ENCODE data around the gene RBBP8.

Gene RBBP8

GRCh38 chr18:23003289-23003688 is 70.2 kb downstream of the RBBP8 start:
- no peak for DNase-seq

DNA sequence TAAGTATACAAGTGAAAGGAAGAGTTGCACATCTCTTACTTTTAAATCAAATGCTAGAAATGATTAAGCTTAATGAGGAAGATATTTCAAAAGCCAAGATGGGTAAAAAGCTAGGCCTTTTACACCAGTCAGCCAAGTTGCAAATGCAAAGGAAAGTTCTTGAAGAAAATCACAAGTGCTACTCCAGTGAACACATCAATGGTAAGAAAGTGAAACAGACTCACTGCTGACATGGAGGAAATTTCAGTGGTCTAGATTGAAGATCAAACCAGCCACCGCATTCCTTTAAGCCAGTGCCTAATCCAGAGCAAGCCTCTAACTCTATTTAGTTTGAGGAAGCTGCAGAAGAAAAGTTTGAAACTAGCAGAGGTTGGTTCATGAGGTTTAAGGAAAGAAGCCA is 79.1 kb downstream of the RBBP8 start:
- DNase-seq: no peak

DNA sequence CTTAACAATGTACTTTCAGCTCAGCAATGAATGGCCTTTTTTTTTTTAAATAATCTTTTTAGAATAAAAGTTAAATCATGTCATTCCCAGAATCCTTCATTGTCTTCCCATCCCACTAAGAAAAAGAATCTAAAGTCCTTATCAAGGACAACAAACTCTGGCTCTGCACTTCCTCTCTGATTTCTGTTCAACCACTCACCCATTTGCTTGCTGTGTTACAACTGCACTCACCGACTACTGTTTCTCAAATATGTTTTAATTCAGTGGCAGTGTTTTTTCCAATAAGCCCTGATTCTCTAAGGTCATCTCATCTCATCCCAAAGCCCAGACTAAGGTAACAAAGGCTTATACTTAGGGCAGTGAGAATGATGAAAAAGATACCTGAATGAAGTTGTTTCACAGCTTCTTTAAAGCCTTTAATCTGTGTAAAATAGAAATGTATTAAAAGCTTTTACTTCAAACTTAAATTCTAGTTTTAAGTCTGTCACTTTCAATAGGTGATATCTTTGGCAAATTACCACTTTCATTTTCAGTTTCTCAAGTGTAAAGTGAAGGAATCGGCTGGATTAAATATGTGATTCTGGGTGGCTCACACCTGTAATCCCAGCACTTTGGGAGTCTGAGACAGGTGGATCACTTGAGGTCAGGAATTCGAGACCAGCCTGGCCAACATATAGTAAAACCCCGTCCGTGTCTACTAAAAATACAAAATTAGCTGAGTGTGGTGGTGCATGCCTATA is 87.6 kb downstream of the RBBP8 start:
- DNase-seq: no peak

DNA sequence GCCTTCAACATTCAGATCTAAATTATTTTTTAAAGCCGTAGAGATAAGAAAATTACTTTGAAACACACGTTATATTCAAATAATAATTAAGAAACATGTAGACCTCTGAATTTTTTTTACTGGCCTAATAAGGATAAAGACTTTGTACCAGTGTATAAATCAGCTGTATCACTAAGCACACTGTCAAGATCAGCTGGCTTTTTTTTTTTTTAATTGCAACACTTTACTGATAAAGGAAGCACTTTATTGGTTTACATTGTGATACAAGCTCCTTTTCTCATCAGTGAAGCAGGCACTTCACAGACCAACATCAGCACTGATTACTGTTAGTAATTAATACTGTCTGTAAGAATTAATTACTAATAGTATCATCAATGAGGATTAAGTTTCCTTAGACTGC is 88.5 kb downstream of the RBBP8 start:
- no peak for DNase-seq

DNA sequence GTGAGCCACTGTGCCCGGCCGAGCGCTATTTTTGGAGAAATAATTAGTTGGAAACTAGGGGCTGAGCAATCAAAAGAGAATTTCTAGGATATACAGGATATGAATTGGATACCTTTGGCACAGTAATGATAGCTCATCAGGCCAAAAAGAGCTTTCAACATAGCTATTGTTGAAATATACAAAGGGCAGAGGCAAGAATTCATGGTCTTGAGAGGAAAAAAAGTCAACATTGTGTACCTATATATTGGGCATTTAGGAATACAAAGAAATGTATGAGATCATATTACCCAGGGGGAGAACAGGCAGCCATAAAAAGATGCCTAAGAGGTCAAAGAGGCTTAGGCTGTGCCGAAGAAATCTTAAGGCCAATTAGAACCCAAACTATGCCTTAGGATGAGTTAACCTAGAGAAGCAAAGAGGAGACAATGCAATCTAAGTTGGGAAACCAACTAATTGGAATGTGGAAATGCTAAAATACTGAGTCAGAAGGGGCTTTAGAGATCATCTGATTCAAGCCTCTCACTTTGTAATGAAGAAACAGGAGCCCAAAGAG is 99.0 kb downstream of the RBBP8 start:
- no peak for DNase-seq

DNA sequence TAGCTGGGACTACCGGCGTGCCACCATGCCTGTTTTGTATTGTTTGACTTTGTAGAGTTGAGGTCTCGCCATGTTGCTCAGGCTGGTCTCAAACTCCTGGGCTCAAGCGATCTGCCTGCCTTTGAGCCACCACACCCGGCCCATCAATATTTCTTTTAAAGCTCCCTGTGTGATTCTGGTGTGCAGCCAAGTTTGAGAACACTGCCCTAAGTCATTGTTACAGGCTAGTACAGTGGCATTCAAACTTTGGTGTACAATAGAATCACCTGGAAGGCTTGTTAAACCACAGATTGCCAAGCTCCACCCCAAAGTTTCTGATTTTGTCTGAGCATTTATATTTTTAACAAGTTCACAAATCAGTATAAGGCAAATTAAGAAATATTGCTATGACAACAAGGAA is 99.9 kb downstream of the RBBP8 start:
- DNase-seq: no peak

DNA sequence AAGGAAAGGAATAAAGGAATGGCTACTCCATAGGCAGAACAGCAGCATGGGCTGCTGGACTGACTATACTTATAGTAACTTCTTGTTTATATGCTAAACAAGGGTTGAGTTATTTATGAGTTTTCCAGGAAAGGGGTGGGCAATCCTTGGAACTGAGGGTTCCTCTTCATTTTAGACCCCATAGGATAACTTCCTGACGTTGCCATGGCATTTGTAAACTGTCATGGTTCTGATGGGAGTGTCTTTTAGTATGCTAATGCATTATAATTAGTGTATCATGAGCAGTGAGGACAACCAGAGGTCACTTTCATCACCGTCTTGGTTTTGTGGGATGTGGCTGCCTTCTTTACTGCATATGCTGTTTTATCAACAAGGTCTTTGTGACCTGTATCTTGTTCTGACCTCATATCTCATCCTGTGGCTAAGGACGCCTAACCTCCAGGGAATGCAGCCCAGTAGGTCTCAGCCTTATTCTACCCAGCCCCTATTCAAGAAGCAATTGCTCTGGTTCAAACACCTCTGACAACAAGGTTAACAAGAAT is 103.6 kb downstream of the RBBP8 start:
- DNase-seq: peak; percentile 49

GRCh38 chr18:23037646-23038045 is 104.5 kb downstream of the RBBP8 start:
- DNase-seq: no peak

GRCh38 chr18:23038712-23039111 is 105.6 kb downstream of the RBBP8 start:
- DNase-seq: no peak

- DNase-seq: no peak
Observed at GRCh38 chr18:23042133-23042532, 109.0 kb downstream of the RBBP8 start.

- no peak for DNase-seq
Observed at GRCh38 chr18:23043803-23044376, 110.8 kb downstream of the RBBP8 start.

DNA sequence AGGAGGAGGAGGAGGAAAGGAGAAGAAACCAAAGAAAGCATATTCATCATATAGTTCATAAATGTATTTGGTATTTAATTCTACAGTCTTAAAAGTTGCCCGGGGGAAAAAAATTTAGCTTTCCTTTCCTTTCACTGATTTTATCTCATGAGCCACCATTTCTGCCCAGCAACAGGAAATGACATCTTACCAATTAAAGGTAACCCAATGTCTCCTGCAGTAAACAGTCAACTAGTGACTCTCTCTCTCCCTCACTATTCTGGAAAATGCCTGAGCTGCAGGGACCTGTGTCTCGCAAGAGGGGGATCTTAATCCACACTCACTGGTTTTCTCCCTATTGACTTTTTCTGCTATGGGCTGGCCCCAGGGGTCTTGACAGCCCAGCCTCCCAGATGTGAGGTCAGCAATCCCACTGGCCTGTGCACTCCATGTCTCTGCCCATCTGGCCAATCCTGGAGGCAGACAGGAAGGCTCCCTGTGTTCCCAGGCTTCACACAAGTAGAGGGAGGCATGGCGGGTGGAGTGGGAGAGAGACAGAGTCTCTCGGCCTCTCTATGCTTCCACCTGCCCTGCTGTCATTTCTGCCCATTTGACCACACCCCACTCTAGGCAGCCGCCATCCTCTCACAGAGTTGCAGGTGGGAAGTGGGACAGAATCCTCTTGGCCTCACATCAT is 116.7 kb downstream of the RBBP8 start:
- DNase-seq: no peak

DNA sequence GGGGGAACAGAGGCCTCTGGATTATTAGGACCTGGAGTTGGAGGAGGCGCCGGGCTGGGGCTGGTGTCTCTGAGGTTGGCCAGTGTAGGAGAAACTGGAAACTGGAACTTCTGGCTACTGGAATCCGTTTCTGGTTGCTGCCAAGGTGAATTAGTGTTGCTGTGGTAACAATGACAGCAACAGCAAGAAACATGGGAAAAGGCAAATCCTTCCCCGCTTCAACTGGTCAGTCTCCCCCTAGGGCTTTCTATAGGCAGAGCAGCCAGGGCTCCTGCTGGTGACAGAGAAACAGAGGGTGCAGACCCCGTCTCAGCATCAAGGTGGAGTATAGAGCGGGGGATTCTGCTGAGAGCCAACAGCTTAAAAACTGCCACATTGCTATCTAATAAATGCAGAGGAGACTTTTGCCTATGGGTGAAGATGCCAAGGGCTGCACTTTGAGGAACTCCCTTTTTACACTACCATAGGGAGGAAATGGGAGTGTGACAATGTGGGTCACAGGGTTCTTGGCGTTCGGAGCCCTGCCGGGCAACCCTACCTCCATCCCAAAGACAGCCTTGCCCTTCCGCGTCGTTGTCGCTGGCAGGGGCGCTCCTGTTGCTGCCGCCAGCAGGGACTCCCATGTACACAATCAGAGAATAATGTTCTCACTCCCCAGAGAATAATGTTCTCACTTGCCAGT is 120.8 kb downstream of the RBBP8 start:
- peak; percentile 28 for DNase-seq

- no peak for DNase-seq
Observed at GRCh38 chr18:23054553-23054952, 121.4 kb downstream of the RBBP8 start.

DNA sequence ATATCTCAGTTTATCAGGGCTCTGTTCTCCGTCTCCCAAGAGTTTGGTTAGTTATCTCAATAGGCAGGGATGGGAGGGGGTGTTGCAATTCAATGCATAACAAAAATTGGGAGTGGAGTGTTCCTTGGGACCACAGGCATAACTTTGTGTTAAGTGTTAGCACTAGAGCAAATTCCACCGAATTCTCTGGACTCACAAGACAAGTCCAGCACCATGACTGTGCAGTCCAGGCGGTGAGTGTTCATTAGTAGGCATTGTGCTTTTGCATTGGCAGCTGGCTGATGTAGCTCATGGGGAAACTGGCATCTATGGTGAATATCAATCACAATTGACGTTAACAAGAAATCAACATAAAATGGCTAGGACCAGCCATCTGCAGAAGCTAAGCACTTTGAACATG is 123.2 kb downstream of the RBBP8 start:
- DNase-seq: no peak

DNA sequence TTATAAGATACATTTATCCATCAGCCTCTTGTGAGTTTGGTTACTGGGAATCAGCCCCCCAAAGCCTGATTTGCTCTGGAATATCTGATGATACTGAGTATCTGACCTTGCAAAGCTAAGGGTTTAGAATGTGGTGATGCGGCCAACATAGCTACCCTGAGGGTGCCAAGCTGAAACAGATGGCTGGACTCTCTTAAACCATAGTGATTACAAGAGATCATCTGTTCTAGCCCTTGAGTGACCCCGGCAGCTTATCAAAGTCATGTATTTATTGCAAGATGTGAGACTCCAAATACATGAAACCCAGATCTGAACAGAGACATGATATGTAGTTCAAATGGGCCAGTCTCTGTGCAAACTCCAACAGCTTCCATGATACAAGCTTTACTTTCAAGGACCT is 124.0 kb downstream of the RBBP8 start:
- DNase-seq: no peak

DNA sequence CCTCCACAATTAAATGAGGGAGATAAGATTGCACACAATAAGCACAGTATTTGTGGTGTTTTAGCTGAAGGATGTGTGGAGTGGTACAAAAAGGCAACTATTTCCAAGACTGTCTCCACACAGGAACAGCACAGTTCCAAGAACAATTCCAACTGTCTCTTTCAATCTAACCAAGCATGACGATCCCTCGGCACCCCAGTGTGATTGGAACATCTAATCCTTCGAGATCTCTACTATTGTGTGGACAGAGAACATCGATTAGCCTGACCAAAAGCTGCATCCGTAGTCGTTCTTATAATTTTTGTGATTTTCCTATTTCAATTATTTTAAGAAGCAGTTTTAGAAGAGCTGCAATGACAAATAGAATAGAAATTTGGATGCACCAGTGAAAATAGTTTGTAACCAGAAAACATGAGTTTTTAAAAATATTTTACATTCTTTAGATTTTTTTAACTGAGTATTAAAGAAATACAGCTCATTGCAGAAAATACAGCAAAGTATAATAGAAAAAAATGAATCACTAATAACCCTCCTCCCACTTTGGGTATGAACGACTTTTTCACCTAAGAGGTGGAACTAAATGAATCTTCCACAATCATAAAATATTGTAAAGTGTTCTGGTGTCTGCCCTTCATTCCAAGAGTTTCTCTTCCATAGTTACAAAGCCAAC is 125.8 kb downstream of the RBBP8 start:
- no peak for DNase-seq

DNA sequence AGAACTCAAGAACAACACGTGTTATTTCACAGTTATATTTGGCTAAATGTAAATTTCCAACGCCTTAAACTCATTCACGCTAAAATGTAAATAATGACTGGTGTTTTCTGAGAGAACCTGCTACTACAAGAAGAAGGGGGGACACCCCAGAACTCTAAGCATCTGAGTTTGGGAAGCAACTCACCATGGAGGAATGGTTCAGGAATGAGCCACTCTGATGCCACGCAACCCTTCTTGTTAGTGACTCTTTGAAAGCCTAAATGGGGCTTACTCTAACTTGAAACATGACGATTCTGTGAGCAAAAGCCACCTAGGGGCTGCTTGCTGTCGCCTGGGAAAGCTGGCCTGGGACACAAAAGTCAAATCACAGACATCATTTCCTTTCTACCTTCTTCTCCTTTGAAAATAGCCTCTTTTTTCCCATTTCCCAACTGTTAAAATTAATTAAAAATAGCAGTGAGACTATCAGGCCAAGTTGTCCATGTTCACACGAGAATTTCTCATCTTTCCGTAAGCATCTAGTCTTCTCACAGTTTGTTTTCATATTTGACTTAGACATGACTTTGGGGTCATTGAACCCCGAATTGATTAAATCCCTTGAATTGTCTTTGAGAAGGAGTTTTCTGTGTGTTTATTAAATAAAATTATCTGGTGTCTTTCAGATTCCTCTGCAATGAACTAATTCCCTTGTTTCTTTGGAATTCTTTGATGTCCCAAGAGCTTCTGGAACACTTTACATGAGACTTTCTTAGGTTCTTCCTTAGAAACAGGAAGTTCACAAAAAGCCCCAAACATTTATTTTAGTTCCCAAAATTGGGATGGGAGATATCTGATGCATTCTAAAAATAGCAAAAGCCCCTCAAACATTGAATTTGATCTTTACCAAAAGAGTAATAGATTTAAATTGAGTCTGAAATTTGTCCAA is 126.7 kb downstream of the RBBP8 start:
- DNase-seq: no peak

- no peak for DNase-seq
Observed at GRCh38 chr18:23062011-23062410, 128.9 kb downstream of the RBBP8 start.

DNA sequence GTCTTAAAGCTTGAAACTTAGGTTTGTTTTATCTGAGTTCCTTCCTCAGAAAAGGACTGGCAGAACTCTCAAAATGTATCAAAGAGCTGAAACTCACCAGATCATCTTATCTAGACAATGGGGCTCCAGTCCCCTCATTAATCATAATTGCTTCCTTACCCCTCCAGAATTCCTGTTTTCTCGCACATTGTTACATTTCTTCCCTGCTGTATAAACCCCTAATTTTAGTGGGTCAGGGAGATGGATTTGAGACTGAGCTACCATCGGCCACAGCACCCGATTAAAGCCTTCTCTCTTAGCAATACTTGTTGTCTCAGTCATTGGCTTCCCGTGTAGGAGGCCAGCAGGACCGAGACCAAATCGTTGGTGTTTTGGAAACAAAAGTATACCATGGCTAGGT is 130.4 kb downstream of the RBBP8 start:
- DNase-seq: no peak

DNA sequence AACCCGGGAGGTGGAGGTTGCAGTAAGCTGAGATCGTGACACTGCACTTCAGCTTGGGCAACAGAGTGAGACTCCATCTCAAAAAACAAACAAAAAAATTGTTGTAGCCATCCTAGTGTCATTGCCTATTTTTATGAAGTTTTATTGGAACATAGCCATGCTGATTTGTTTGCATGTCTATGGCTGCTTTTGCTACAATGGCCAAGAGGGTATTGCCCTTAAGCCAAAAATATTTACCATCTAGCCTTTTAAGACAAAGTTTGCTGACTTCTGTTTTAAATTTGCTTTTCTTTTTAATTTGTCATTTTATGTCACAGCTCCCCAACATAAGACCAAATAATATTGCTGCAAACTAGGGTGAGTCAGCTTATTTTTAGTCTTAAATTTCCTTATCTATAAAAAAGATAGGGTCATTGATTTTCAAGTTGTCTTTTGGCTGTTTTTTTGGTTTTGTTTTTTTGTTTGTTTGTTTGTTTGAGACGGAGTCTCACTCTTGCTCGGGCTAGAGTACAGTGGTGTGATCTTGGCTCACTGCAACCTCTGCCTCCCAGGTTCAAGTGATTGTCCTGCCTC is 132.2 kb downstream of the RBBP8 start:
- no peak for DNase-seq

All from hematopoietic multipotent progenitor cell treated with erythropoietin and hydrocortisone succinate and interleukin-3 and kit ligand, for 4 days (in vitro differentiated cells).